DMS 273 (cell line): ENCODE results near the gene IMP4.

Experiments used
- DNase-seq: peaks from one replicate; lab custom pipeline; 2025; ENCODE audit not compliant: unreplicated experiment; lab: John Stamatoyannopoulos, UW

IMP4 gene

DNA sequence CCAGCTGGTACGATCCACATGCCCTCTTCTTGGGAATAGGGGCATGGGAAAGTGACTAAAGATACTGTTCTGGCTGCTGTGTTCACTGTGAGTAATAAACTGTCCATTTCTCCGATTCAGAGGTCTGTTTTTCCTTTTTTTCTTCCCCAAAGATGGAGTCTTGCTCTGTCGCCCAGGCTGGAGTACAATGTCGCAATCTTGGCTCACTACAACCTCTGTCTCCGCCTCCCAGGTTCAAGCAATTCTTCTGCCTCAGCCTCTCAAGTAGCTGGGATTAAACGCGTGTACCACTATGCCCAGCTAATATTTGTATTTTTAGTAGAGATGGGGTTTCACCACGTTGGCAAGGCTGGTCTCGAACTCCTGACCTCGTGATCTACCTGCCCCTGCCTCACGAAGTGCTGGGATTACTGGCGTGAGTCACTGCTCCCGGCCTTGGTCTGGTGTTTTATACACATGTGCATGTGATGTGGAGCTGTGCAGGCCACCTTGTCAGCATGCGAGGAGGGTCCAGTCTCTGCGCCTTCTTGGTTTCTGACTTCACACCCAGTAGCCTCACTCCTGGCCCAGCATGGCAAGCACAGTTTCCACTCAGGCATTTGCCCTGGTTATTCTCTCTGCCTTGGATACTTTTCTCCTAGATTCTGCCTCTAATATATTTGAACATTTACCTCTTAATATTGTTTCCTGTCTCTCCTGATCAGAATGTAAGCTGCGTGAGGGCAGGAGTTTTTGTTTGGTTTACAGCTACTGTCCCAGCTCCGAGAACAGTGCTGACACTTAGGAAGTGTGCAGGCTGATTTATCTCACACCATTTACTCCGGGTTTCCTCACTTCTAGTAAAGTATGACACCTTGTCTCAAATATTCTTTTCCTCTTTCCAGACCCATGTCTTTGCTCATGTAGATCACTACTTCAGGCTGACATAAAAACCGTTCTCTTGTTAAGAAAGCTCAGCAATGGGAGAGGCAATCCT, 32.9 kb downstream of the IMP4 start:
- no peak for DNase-seq

DNA sequence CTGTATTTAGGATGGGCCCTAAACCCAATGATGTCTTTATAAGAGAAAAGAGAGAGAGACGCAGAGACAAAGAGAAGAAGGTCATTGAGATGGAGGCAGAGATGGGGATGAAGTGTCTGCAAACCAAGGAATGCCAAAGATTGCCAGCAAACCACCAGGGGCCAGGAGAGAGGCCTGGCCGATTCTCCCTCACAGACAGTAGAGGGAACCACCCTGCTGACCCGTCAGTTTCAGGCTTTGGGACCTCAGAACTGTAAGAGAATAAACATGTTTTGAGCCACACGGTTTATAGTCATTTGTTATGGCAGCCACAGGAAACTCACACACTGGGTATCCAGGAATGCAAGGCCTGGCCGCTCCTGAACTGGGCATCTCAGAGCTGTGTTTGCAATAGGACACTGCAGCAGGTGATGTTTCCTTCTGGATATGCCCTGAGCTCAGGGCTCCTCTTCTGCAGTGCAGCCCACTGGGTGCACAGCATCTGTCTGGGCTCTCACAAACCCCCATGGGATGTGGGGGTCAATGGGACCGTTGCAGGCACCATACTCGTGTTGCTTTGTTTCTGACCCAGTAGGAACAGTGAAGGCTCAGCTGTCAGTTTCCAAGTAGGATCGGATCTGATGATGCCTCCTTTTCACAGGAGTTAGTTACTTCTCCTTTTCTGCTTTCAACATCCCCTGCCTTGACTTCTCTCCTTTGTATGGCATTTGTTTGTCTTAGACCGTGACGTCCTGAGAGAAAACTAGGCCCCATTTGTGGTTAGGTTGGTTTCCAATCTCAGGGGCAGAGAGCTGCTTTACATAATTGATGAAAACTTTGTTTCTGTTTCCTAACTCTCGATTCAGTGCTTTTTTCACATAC, 34.0 kb downstream of the IMP4 start:
- no peak for DNase-seq

GRCh38 chr2:130377491-130377890, 34.8 kb downstream of the IMP4 start:
- DNase-seq = no peak

DNA sequence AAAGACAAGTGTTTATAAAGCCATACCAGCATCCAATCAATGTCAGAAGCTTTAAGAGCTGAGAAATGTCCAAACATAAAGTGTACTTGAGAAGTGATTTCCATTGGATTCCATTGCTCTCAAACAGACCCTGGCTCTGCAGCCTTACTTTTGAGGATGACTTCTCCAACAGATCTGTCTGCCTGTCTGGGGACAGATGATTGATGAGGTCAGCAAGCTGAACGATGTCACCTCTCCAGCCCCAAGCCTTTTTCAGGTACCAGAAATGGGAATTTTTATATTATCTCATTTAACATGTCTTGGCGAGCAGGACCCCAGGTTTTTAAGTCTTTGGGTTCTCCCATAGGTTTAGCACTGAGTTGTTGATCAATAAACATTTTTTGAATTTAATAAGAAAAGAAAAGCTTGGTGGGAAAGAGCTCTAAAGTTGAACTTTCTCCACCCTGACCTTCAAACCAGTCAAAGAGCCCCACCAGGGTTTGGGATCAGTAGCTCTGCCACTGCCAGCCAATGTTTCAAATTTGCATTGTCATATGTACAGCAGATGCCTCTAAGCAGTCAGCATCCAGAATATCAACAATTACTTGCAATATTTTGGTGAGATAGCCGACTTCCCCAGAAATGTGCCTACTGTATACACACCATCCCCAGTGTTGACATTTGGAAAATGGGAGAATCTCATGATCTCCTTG, 35.7 kb downstream of the IMP4 start:
- no peak for DNase-seq

DNA sequence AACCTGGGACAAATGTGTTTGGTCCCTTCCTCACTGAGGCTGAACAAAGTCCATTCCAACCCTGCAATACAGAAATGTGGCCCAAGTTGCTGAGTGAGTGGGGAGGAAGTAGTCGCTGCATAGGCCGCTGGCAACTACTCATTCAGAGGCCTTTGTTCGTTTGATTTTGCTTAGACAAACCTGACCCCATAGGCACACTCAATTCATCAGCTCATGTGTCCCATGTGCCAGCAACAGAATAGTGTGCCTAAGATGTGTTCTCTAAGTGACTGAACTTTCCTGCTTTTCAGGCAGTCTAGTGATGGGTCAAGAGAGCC, 36.2 kb downstream of the IMP4 start:
- no peak for DNase-seq

- DNase-seq = no peak
These were observed 37.6 kb downstream of the IMP4 start for GRCh38 chr2:130380096-130380934.

- DNase-seq = no peak
These were observed 38.4 kb downstream of the IMP4 start for GRCh38 chr2:130381145-130381544.

DNA sequence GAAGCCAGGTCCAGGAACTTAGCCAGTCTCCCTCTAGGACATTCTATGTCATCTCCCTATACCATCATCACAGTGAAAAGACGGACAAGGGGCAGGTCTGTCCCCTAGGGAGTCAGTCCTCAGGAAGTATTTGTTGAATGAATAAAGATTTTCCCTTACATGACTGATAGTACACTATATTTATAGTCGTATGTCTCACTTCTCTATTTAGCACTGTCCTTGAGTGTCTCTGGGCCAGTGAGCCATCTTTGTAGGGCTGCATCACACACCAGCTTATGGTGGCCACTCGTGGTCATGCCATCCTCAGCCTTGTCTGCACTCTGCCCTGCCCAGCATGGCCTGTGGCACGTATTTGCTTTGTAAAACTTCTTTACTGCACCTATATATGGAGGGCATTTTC, 38.9 kb downstream of the IMP4 start:
- no peak for DNase-seq

- DNase-seq = no peak
These were observed 39.7 kb downstream of the IMP4 start for GRCh38 chr2:130382313-130382917.

- no peak for DNase-seq
These were observed 43.0 kb downstream of the IMP4 start for GRCh38 chr2:130385709-130386108.

- no peak for DNase-seq
These were observed 44.3 kb downstream of the IMP4 start for GRCh38 chr2:130387071-130387400.

- no peak for DNase-seq
These were observed 45.1 kb downstream of the IMP4 start for GRCh38 chr2:130387804-130388203.

GRCh38 chr2:130388221-130388907, 45.7 kb downstream of the IMP4 start:
- DNase-seq = no peak

DNA sequence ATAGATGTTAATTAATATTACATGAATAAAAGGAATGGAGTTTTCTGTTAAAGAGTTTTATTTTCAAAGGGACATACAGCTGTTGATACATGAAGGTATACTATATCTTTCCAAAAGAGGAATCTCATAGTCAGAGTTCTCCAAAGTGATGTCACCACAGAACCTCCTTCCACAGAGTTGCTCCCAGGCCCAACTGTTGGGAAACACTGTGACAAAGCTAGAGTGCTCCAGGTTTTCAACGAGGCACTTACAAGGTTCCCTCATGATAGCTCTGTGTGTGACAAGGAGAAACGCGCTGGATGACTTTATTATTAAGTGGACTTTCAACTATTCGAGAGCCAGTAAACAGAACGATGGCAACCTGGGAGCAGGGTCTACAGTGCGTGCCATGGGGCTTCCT, 46.7 kb downstream of the IMP4 start:
- DNase-seq = no peak

DNA sequence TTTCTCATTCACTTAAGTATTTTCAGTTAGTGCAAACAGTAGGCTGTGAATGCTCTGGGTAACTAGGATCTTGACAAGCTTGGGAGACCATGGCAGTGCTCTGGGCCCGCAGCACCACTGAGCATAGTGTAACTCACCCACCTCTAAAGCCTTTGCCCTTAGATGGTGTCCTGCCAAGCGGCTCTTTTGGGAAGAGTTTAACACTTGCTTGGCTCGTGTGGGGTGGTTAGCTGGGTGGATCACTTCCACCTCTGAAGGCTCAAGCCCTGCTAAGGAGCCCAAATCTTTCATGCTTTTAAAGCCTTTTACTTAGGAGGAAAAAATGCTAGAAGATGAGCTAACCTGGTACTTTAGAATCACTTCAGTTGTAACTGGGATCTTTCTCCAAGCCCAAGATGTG, 47.1 kb downstream of the IMP4 start:
- DNase-seq = no peak

GRCh38 chr2:130390460-130391057, 47.9 kb downstream of the IMP4 start:
- no peak for DNase-seq

DNA sequence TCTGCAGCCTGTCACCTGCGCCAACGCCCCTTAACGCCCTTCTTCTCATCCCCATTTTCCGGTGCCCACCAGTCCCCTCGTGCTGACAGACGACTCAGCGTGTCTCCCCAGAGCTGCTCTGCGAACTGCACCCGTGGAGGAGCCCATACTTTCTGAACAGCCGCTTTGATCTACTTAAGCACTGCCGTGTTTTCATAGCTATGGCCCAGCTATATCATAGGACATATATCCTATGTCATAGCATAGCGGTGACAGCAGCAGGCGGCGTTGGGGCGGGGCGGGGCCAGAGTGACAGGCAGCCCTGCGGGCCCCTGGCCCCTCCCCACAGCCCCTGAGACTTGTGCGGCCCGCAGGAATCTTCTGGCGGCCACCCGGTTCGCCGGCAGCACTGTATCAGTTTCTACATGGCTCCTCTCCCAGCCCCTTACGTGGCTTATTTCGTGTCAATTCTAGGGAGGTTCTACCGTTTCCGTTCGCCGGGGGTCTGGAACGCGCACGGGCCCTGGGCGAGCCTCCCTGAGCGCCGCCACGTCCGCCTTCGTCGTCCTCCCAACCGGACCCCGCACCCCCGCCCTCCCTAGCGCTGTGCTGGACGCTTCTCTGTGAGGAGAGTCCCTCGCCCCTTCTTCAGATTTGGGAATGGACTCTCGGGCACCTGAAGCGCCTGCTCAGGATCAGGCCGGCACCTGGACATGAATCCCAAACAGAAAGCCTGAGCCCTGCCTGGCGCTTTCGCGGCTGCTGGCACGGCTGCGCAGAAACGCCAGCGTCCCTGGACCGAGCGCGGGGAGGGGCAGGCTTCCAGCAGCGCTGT, 48.6 kb downstream of the IMP4 start:
- peak; percentile 77 for DNase-seq

DNA sequence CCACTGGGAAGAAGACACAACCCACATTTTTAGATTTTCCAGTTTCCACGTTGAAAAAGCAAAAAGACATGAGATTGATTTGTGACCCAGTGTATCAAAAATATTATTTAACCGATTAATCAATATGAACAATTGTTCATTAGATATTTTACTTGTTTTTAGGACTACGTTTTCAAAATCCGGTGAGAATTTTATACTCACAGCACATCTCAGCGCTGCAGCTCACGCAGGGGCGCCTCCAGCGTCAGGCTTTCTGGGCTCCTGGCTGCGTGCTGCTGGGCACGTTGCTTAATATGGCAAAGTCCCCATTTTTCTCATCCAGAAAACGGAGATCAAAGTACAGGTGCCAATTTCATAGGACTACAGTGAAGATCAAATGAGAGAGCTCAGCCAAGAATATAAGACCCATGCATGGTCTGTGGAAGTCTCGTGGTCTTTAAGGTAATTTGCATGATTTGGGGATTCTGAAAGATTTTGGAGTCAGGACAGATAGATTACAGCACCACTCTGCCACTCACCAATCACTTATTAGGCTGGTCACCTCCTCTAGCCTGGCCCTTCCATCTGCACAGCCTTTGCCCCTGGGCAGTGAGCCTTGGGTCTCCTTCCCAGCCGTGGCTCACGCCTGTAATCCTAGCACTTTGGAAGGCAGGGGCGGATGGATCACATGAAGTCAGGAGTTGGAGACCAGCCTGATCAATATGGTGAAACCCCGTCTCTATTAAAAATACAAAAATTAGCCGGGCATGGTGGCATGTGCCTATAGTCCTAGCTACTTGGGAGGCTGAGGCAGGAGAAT, 49.4 kb downstream of the IMP4 start:
- peak; percentile 57 for DNase-seq
